ENCODE results near the gene PANK3. TPM values are rescaled to one million over a fixed set of nuclear protein-coding genes. Genes with fewer than 3 reads are reported as not detected.

Gene PANK3
- polyA plus RNA-seq, 1 donor from 2014 or later, result 145 TPM

DNA sequence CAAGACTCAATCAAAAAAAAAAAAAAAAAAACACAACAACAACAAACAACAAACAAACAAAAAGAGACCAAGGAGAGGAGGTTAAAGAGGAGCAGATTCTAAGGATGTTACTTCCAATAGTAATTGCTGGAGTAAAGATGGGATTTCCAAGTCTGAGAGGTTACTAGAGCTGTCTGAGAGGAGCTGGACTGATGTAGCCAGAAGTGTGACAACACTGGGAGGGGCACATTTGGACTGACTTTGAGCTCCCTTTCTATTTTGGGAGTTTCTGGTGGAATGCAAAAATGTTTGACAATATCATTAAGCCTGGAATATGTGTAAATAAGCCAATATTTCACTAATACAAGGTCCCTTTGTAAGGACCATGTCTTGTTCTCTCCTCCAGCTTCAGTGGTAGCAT, 25.3 kb upstream of the PANK3 start:
- H3K9me2 ChIP-seq (ENCODE audit: insufficient read depth, low read length), result no peaks in the 10 kb centered on the region
- no peak overlapping the region for H3K27ac ChIP-seq (ENCODE audit: low read length)
- H3F3A ChIP-seq (ENCODE audit: insufficient read depth, low read length, poor library complexity, severe bottlenecking), result no peaks in the 10 kb centered on the region
- H3K9ac ChIP-seq (ENCODE audit: low read length), result no peak overlapping the region
- H3K79me2 ChIP-seq (replicated peaks; ENCODE audit: insufficient read depth, low read length), result no peaks in the 10 kb centered on the region
- no peak overlapping the region for H3K4me2 ChIP-seq (ENCODE audit: low read length)
- no peaks in the 10 kb centered on the region for H3K9me3 ChIP-seq (ENCODE audit: low read length)
- no peak for TF ChIP-seq RAD21 (conservative IDR thresholded peaks at IDR 0.05)
- H3K27me3 ChIP-seq (ENCODE audit: insufficient read depth, low read depth, low read length), result no peaks in the 10 kb centered on the region
- H3K4me3 ChIP-seq (ENCODE audit: low read length), result no peak overlapping the region
- H2AFZ ChIP-seq (ENCODE audit: low read depth, low read length), result no peak overlapping the region
- no peaks in the 10 kb centered on the region for H4K20me1 ChIP-seq (ENCODE audit: insufficient read depth)
- H3K36me3 ChIP-seq (ENCODE audit: insufficient read depth, low read length), result no peaks in the 10 kb centered on the region

- Histone ChIP-seq H3K9me3 (ENCODE audit: low read length) (no peaks in the 10 kb centered on the region), H3K4me3 (ENCODE audit: low read length) (no peak overlapping the region), H3F3A (ENCODE audit: insufficient read depth, low read length, poor library complexity, severe bottlenecking) (no peaks in the 10 kb centered on the region), H3K9ac (ENCODE audit: low read length) (no peak overlapping the region), H3K9me2 (ENCODE audit: insufficient read depth, low read length) (no peaks in the 10 kb centered on the region), H3K27ac (ENCODE audit: low read length) (no peak overlapping the region), H2AFZ (ENCODE audit: low read depth, low read length) (no peak overlapping the region), H3K27me3 (ENCODE audit: insufficient read depth, low read depth, low read length) (no peaks in the 10 kb centered on the region), H3K36me3 (ENCODE audit: insufficient read depth, low read length) (no peaks in the 10 kb centered on the region), H3K4me2 (ENCODE audit: low read length) (no peak overlapping the region), H4K20me1 (ENCODE audit: insufficient read depth) (no peaks in the 10 kb centered on the region), H3K79me2 (replicated peaks; ENCODE audit: insufficient read depth, low read length) (no peaks in the 10 kb centered on the region)
- TF ChIP-seq CTCF (IDR thresholded peaks at IDR 0.05; ENCODE audit: poor library complexity, severe bottlenecking) (no peak), RAD21 (conservative IDR thresholded peaks at IDR 0.05) (no peak), TAF1 (IDR thresholded peaks at IDR 0.05; ENCODE audit: low read depth) (no peak), MXI1 (conservative IDR thresholded peaks at IDR 0.05; ENCODE audit: poor library complexity, severe bottlenecking) (no peak), SMC3 (conservative IDR thresholded peaks at IDR 0.05; ENCODE audit: poor library complexity) (no peak), EZH2 (IDR thresholded peaks at IDR 0.05; ENCODE audit: borderline replicate concordance, insufficient read depth, low read length, poor library complexity, severe bottlenecking) (no peak), EP300 (conservative IDR thresholded peaks at IDR 0.05; ENCODE audit: poor library complexity, severe bottlenecking) (no peak), POLR2AphosphoS5 (IDR thresholded peaks at IDR 0.05) (no peak)
- TF ChIP-seq, protein P1, sequence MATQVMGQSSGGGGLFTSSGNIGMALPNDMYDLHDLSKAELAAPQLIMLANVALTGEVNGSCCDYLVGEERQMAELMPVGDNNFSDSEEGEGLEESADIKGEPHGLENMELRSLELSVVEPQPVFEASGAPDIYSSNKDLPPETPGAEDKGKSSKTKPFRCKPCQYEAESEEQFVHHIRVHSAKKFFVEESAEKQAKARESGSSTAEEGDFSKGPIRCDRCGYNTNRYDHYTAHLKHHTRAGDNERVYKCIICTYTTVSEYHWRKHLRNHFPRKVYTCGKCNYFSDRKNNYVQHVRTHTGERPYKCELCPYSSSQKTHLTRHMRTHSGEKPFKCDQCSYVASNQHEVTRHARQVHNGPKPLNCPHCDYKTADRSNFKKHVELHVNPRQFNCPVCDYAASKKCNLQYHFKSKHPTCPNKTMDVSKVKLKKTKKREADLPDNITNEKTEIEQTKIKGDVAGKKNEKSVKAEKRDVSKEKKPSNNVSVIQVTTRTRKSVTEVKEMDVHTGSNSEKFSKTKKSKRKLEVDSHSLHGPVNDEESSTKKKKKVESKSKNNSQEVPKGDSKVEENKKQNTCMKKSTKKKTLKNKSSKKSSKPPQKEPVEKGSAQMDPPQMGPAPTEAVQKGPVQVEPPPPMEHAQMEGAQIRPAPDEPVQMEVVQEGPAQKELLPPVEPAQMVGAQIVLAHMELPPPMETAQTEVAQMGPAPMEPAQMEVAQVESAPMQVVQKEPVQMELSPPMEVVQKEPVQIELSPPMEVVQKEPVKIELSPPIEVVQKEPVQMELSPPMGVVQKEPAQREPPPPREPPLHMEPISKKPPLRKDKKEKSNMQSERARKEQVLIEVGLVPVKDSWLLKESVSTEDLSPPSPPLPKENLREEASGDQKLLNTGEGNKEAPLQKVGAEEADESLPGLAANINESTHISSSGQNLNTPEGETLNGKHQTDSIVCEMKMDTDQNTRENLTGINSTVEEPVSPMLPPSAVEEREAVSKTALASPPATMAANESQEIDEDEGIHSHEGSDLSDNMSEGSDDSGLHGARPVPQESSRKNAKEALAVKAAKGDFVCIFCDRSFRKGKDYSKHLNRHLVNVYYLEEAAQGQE (IDR thresholded peaks at IDR 0.05; ENCODE audit: borderline replicate concordance), result no peak
Observed at GRCh38 chr5:168603746-168604145, 24.6 kb upstream of the PANK3 start.

GRCh38 chr5:168602517-168602916, 23.3 kb upstream of the PANK3 start:
- no peaks in the 10 kb centered on the region for H3K36me3 ChIP-seq (ENCODE audit: insufficient read depth, low read length)
- no peaks in the 10 kb centered on the region for H3K27me3 ChIP-seq (ENCODE audit: insufficient read depth, low read depth, low read length)
- no peaks in the 10 kb centered on the region for H3F3A ChIP-seq (ENCODE audit: insufficient read depth, low read length, poor library complexity, severe bottlenecking)
- H3K79me2 ChIP-seq (replicated peaks; ENCODE audit: insufficient read depth, low read length), result no peaks in the 10 kb centered on the region
- no peaks in the 10 kb centered on the region for H3K9me3 ChIP-seq (ENCODE audit: low read length)
- no peak overlapping the region for H2AFZ ChIP-seq (ENCODE audit: low read depth, low read length)
- H3K4me2 ChIP-seq (ENCODE audit: low read length), result no peak overlapping the region
- no peak overlapping the region for H3K4me3 ChIP-seq (ENCODE audit: low read length)
- H3K27ac ChIP-seq (ENCODE audit: low read length), result no peak overlapping the region
- TF ChIP-seq TAF1 (IDR thresholded peaks at IDR 0.05; ENCODE audit: low read depth) (no peak), SMC3 (conservative IDR thresholded peaks at IDR 0.05; ENCODE audit: poor library complexity) (no peak), EZH2 (IDR thresholded peaks at IDR 0.05; ENCODE audit: borderline replicate concordance, insufficient read depth, low read length, poor library complexity, severe bottlenecking) (no peak), RAD21 (conservative IDR thresholded peaks at IDR 0.05) (no peak), MXI1 (conservative IDR thresholded peaks at IDR 0.05; ENCODE audit: poor library complexity, severe bottlenecking) (no peak), CTCF (IDR thresholded peaks at IDR 0.05; ENCODE audit: poor library complexity, severe bottlenecking) (no peak), POLR2AphosphoS5 (IDR thresholded peaks at IDR 0.05) (no peak), EP300 (conservative IDR thresholded peaks at IDR 0.05; ENCODE audit: poor library complexity, severe bottlenecking) (no peak)
- TF ChIP-seq, protein P1 (IDR thresholded peaks at IDR 0.05; ENCODE audit: borderline replicate concordance), result no peak
- H4K20me1 ChIP-seq (ENCODE audit: insufficient read depth), result no peaks in the 10 kb centered on the region
- H3K9ac ChIP-seq (ENCODE audit: low read length), result no peak overlapping the region
- H3K9me2 ChIP-seq (ENCODE audit: insufficient read depth, low read length), result no peaks in the 10 kb centered on the region

Measured in neural cell (in vitro differentiated cells).